ENCODE measurements around the gene PKP3.
"Not testable (repeated sequence)": the region's sequence is repeated elsewhere in the genome, so short reads cannot be mapped to it uniquely, and the experiment has no call there.

Gene PKP3, protein sequence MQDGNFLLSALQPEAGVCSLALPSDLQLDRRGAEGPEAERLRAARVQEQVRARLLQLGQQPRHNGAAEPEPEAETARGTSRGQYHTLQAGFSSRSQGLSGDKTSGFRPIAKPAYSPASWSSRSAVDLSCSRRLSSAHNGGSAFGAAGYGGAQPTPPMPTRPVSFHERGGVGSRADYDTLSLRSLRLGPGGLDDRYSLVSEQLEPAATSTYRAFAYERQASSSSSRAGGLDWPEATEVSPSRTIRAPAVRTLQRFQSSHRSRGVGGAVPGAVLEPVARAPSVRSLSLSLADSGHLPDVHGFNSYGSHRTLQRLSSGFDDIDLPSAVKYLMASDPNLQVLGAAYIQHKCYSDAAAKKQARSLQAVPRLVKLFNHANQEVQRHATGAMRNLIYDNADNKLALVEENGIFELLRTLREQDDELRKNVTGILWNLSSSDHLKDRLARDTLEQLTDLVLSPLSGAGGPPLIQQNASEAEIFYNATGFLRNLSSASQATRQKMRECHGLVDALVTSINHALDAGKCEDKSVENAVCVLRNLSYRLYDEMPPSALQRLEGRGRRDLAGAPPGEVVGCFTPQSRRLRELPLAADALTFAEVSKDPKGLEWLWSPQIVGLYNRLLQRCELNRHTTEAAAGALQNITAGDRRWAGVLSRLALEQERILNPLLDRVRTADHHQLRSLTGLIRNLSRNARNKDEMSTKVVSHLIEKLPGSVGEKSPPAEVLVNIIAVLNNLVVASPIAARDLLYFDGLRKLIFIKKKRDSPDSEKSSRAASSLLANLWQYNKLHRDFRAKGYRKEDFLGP

DNA sequence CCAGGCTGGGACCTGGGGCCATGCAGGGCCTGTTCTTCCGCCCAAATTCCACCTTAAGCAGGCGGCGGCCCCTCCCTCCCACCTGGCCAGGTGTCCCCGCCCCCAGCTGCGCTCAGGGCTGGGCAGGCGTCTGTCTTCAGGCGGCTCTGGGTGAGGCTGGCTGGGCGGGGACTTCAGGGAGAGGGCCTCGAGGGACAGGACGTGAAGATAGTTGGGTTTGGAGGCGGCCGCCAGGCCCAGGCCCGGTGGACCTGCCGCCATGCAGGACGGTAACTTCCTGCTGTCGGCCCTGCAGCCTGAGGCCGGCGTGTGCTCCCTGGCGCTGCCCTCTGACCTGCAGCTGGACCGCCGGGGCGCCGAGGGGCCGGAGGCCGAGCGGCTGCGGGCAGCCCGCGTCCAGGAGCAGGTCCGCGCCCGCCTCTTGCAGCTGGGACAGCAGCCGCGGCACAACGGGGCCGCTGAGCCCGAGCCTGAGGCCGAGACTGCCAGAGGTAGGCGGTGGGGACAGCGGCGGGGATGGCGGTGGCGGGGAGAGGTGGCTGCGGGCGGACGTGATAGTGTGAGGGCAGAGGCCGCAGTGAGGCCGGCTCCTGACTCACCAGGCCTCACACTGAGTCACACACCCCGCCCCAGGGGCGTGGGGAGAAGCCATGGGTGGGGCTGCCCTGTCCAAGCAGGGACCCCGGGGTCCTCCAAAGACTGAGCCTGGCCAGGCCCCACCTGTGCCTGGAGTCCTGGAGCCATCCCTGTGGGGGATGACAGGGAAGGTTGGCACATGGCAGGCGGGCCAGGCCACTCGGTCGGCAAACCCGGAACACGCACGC lies at the start of gene PKP3:
TSS of gene PKP3 (plus strand) at position 176 of the 824 bp plus-strand sequence. CDS start at position 260, 84 bp downstream.
- TF ChIP-seq, protein P1, sequence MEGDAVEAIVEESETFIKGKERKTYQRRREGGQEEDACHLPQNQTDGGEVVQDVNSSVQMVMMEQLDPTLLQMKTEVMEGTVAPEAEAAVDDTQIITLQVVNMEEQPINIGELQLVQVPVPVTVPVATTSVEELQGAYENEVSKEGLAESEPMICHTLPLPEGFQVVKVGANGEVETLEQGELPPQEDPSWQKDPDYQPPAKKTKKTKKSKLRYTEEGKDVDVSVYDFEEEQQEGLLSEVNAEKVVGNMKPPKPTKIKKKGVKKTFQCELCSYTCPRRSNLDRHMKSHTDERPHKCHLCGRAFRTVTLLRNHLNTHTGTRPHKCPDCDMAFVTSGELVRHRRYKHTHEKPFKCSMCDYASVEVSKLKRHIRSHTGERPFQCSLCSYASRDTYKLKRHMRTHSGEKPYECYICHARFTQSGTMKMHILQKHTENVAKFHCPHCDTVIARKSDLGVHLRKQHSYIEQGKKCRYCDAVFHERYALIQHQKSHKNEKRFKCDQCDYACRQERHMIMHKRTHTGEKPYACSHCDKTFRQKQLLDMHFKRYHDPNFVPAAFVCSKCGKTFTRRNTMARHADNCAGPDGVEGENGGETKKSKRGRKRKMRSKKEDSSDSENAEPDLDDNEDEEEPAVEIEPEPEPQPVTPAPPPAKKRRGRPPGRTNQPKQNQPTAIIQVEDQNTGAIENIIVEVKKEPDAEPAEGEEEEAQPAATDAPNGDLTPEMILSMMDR (IDR thresholded peaks at IDR 0.05; ENCODE audit: low read depth, low read length), result no peak

DNA sequence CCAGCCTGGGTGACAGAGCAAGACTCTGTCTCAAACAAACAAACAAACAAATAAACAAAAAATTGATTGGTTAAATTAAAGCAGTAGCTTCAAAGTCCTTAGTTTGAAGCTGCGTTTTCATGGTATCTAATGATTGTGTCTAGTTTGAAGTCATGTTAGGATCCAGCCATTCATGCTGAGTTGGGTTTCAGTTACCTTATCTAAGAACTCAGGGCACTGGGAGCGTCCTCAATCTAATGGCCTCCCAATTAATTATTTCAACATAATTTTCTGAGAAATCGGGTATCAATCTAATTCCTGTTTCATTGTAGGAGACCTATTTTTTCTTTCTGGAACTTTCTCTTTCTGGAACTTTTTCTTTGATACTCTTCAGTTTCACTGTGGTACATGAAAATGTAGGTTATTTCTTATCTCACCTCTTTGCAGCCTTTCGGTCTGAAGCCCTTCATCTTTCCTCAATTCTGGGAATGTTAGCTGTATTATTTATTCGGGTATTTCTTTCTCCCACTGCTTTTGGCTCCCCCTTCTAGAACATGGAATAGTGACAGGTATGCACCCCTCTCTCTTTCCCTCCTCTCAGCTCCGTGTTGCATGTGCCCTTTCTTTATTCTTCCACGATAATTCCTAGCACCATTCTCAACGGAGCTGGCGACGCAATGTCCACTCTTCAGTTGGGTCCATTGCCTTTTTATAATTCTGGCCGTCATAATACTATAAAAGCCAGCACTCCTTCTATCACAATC lies 49.0 kb upstream of the PKP3 start:
- TF ChIP-seq, protein P1 (IDR thresholded peaks at IDR 0.05; ENCODE audit: low read depth, low read length), result no peak
- H3K4me3 ChIP-seq (ENCODE audit: low read depth, low read length), result no peak overlapping the region

More for the DNA sequence above, at the start of gene PKP3:
- H3K4me3 ChIP-seq (ENCODE audit: low read depth, low read length), result no peak within 1 kb of the TSS

DNA sequence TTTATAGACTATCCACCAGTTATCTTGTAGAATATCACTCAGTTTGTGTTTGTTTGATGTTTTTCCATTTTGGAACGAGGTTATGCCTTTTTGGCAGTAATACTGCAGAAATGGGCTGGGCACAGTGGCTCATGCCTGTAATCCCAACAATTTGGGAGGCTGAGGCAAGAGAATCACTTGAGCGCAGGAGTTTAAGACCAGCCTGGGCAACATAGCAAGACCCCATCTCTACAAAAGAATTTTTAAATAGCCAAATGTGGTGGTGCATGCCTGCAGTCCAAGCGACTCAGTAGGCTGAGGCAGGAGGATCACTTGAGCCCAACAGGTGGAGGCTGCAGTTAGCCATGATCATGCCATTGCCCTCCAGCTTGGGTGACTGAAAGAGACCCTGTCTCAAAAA lies 47.5 kb upstream of the PKP3 start:
- H3K4me3 ChIP-seq (ENCODE audit: low read depth, low read length), result no peak overlapping the region
- TF ChIP-seq, protein P1 (IDR thresholded peaks at IDR 0.05; ENCODE audit: low read depth, low read length), result no peak

DNA sequence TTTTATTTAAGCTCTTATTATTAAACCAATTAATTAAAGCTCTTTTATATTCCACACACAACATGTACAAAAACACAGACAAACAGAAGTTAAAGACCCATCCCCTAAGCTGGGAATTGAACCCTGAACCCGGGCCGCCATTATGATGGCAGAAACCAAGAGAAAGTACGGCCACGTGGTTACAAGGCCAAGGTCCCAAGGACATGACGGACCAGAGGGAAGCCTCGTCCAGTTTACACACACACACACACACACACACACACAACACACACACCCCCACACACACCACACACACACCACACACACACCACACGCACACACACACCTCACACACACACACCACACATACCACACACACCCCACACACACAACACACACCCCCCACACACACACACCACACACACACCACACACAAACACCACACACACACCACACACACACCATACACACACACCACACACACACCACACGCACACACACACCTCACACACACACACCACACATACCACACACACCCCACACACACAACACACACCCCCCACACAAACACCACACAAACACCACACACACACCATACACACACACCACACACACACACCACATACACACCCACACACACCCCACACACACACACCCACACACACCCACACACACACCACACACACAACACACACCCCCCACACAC lies 44.6 kb upstream of the PKP3 start:
- not testable (repeated sequence) for H3K4me3 ChIP-seq (ENCODE audit: low read depth, low read length)

DNA sequence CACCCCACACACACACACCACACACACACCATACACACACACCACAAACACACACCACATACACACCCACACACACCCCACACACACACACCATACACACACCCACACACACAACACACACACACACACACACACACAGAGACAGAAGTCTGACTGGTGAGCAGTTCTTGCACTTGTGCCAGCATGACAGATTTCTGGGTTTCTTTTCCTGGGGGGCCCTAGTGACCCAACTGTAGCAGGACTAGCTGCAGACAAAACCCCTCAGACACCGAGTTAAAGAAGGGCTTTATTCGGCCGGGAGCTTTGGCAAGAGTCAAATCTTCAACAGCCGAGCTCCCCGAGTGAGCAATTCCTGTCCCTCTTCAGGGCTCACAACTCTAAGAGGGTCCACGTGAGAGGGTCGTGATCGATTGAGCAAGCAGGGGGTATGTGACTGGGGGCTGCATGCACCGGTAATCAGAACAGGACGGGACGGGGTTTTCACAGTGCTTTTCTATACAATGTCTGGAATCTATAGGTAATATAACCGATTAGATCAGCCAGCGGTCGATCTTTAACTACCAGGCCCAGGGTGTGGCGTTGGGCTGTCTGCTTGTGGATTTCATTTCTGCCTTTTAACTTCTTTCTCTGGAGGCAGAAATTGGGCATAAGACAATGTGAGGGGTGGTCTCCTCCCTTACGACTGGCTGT lies 43.8 kb upstream of the PKP3 start:
- H3K4me3 ChIP-seq (ENCODE audit: low read depth, low read length), result not testable (repeated sequence)

DNA sequence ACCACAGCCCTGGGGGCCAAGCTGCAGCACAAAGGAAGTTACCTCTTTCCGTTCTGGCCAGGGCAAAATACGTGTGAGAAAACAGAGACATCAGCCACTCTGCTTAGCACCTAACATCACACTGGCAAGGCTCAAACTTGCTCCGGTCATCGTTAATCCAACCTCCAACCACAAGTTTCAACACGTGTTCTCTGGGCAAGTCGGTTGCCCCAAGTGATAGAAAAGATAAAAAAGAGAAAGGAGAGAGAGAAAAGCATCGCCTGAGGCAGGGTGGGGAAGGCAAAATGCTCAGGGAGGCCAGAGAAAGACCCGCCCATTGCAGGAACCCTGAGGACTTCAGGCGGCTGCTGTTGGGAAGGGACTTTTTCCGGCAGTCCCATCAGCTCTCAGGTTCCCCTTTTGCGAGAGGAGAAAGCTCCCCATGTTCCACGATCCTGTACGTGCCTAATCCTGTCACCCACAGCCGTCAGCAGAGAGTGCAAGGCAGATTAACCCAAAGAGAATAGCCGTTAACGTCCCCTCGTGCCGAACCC lies 43.2 kb upstream of the PKP3 start:
- no peak overlapping the region for H3K4me3 ChIP-seq (ENCODE audit: low read depth, low read length)
- TF ChIP-seq, protein P1 (IDR thresholded peaks at IDR 0.05; ENCODE audit: low read depth, low read length), result no peak

DNA sequence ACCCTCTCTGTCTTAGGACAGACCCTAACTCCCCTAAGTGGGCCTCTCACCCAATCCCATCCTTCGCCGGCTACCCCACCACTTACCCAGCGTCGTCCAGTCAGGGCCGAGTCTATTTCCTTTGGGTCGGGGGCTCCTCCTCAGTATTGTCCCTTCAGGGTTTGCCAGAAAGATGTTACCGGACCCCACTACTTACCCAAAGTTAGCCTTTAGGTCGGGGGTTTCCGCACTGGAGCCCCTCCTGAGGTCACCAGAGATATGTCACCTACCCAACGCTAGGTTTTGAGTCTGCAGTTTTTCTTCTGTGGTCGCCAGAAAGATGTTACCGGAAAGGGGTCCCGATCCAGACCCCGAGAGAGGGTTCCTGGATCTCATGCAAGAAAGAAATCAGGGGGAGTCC lies 42.6 kb upstream of the PKP3 start:
- H3K4me3 ChIP-seq (ENCODE audit: low read depth, low read length), result no peak overlapping the region
- TF ChIP-seq, protein P1 (IDR thresholded peaks at IDR 0.05; ENCODE audit: low read depth, low read length), result no peak
